HepG2 (cell line): Measurements from ENCODE around the gene MYD88. TPM values are rescaled to one million over a fixed set of nuclear protein-coding genes. Genes with fewer than 3 reads are reported as not detected.

Experiments used
- ARID4A ChIP-seq: sonication (generic); formaldehyde crosslinking; IDR thresholded peaks from 2 replicates; pipeline ENCODE4 v1.5.0; 2020; ENCODE audit warnings: mild to moderate bottlenecking, missing genetic modification reagents, borderline replicate concordance
- CENPBD1 ChIP-seq: sonication (generic); formaldehyde crosslinking; IDR thresholded peaks from 2 replicates; pipeline ENCODE4 v1.8.0; 2022; ENCODE audit warnings: missing genetic modification reagents, low read depth, mild to moderate bottlenecking, borderline replicate concordance
- CERS6 ChIP-seq: sonication (generic); formaldehyde crosslinking; IDR thresholded peaks from 2 replicates; pipeline ENCODE4 v1.5.0; 2020; ENCODE audit warnings: missing genetic modification reagents
- DRAP1 ChIP-seq: IDR thresholded peaks from 2 replicates; pipeline ENCODE4 v1.6.1; 2016; ENCODE audit warnings: missing genetic modification reagents, missing compliant biosample characterization
- GABPA ChIP-seq, 2 experiments: IDR thresholded peaks; 2 replicates each; pipeline ENCODE4 v1.6.1; 2011 to 2016; ENCODE audit warnings: low read depth in 2 of 2, low read length in 1 of 2, missing biosample characterization in 1 of 2, missing genetic modification characterization in 1 of 2
- MTF1 ChIP-seq: sonication (generic); formaldehyde crosslinking; IDR thresholded peaks from 2 replicates; pipeline ENCODE4 v1.5.0; 2020; ENCODE audit warnings: missing genetic modification reagents
- PCBP2 ChIP-seq: fragments of 200-400 bp; formaldehyde crosslinking; optimal IDR thresholded peaks from 2 replicates; pipeline ENCODE3; 2018; ENCODE audit warnings: low read length, low read depth; ENCODE audit not compliant: poor library complexity, severe bottlenecking
- PRMT3 ChIP-seq: sonication (generic); formaldehyde crosslinking; IDR thresholded peaks from 2 replicates; pipeline ENCODE4 v1.8.1; 2022; ENCODE audit warnings: low read depth, mild to moderate bottlenecking, moderate library complexity, missing genetic modification reagents, borderline replicate concordance
- RXRA ChIP-seq: sonication (generic); formaldehyde crosslinking; IDR thresholded peaks from 2 replicates; pipeline ENCODE4 v1.5.1; 2020; ENCODE audit warnings: missing genetic modification reagents
- ZBED4 ChIP-seq: sonication (generic); formaldehyde crosslinking; IDR thresholded peaks from 2 replicates; pipeline ENCODE4 v1.4.0; 2020; ENCODE audit warnings: missing genetic modification reagents, borderline replicate concordance
- ZNF207 ChIP-seq: fragments of 450-650 bp; IDR thresholded peaks from 2 replicates; pipeline ENCODE4 v1.6.1; 2016; ENCODE audit warnings: antibody characterized with exemption, borderline replicate concordance
- ZNF264 ChIP-seq: sonication (generic); formaldehyde crosslinking; IDR thresholded peaks from 2 replicates; pipeline ENCODE4 v1.4.0; 2020; ENCODE audit warnings: missing genetic modification reagents
- ZNF354B ChIP-seq: sonication (generic); formaldehyde crosslinking; IDR thresholded peaks from 2 replicates; pipeline ENCODE4 v1.8.0; 2022; ENCODE audit warnings: mild to moderate bottlenecking, missing genetic modification reagents
- ZNF589 ChIP-seq: sonication (generic); formaldehyde crosslinking; conservative IDR thresholded peaks from 2 replicates; pipeline ENCODE4 v1.8.0; 2022; ENCODE audit warnings: mild to moderate bottlenecking, moderate library complexity, missing genetic modification reagents
- ZNF678 ChIP-seq: sonication (generic); formaldehyde crosslinking; IDR thresholded peaks from 2 replicates; pipeline ENCODE4 v1.4.0; 2020; ENCODE audit warnings: mild to moderate bottlenecking, missing genetic modification reagents
- polyA plus RNA-seq, 8 experiments: library from polyadenylated mRNA; depleted of rRNA in 3 of 8; stranded (reverse) in 7 of 8; unstranded in 1 of 8; fragments of >200 nt; fragmentation: Illumina TruSeq in 4 of 8; extraction: Trizol in 4 of 8; gene quantifications; 2 replicates each; pipeline versions ENCODE4 v1.2.1 to v1.2.3, GENCODE V29; 2011 to 2016; ENCODE audit warnings: low read depth in 4 of 8, missing spikeins in 1 of 8, mixed read lengths in 1 of 8; ENCODE audit not compliant: insufficient read depth in 1 of 8
- total RNA-seq, 5 experiments: library from RNA; depleted of rRNA; stranded (reverse); fragments of >200 nt; fragmentation: Illumina TruSeq; extraction: Trizol; gene quantifications; 2 replicates each; pipeline ENCODE4 v1.2.3, GENCODE V29; 2016; ENCODE audit warnings: low read depth in 1 of 5

Gene MYD88
- total and polyA plus RNA-seq, 2 of the 13 experiments (the other 11 are each of a cell fraction or from before 2014, with no cell fraction given), result 7.6 to 32.7 TPM

- TF ChIP-seq ZBED4 (CRISPR knock-in tag) (peak; percentile 67; the same call in 1 of the 2 replicates), GABPA (IDR thresholded peaks at IDR 0.05; ENCODE audit: low read depth, low read length) (no peak), GABPA (CRISPR knock-in tag; IDR thresholded peaks at IDR 0.05; ENCODE audit: low read depth) (peak; percentile 40), PCBP2 (no peak), ARID4A (CRISPR knock-in tag) (peak; percentile 86; the same call in 1 of the 2 replicates), CERS6 (CRISPR knock-in tag) (no peak), ZNF264 (CRISPR knock-in tag) (peak; percentile 54; the same call in 1 of the 2 replicates), CENPBD1 (CRISPR knock-in tag) (no peak), ZNF207 (no peak), MTF1 (CRISPR knock-in tag) (no peak), PRMT3 (CRISPR knock-in tag) (no peak), DRAP1 (CRISPR knock-in tag) (peak; percentile 88; the same call in 1 of the 2 replicates), ZNF678 (CRISPR knock-in tag) (no peak), ZNF589 (no peak), ZNF354B (CRISPR knock-in tag) (peak; percentile 70; the same call in 1 of the 2 replicates), RXRA (CRISPR knock-in tag) (peak; percentile 97)
Observed at GRCh38 chr3:38133557-38134405, 4.7 kb upstream of the MYD88 start (continued).
